Measurements from ENCODE around the gene PARD3B.

DNA sequence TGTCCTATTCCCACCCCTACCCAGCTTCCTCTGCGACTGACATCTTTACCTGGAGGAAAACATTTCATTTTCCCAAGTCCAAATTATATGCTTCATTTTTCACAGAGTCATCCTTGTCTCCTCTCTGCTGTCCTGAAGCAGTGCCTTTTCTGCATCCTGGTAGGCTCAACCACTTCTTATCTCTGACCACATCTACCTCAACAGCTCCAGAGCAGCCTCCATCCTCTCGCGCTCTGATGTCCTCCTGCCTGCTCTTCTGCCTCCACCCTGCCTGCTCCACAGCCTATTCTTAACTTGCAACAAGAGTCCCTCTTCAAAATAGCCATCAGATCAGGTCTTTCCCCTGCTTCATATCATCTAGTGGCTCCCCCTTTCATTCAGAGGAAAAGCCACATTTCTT lies 457.1 kb downstream of the PARD3B start:
- TF ChIP-seq CTCF (conservative IDR thresholded peaks at IDR 0.05; ENCODE audit: low read depth, low read length) = no peak
- no peak for TF ChIP-seq EZH2phosphoT487 (IDR thresholded peaks at IDR 0.05; ENCODE audit: borderline replicate concordance, low read length)

All from PC-3 (cell line).